ENCODE results near the gene DAZL.

DNA sequence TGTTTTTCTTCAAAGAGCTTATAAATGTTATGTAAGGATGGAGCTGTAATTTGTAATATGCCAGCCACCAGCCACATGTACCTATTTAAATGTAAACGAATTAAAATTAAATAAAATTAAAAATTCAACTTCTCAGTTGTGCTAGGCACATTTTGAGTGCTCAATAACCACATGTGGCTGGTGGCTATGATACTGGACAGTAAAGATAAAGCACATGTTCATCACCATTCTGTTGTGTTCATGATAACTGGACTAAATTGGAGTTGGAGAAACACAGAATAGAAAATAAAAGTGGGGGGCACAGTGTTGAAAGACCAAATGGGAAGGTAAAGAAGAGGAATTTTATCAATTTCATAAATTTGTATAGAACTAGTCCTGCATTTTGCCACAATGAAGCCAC, 49.8 kb upstream of the DAZL start:
- TF ChIP-seq, protein P1, sequence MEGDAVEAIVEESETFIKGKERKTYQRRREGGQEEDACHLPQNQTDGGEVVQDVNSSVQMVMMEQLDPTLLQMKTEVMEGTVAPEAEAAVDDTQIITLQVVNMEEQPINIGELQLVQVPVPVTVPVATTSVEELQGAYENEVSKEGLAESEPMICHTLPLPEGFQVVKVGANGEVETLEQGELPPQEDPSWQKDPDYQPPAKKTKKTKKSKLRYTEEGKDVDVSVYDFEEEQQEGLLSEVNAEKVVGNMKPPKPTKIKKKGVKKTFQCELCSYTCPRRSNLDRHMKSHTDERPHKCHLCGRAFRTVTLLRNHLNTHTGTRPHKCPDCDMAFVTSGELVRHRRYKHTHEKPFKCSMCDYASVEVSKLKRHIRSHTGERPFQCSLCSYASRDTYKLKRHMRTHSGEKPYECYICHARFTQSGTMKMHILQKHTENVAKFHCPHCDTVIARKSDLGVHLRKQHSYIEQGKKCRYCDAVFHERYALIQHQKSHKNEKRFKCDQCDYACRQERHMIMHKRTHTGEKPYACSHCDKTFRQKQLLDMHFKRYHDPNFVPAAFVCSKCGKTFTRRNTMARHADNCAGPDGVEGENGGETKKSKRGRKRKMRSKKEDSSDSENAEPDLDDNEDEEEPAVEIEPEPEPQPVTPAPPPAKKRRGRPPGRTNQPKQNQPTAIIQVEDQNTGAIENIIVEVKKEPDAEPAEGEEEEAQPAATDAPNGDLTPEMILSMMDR (IDR thresholded peaks at IDR 0.05): no peak
- no peak for TF ChIP-seq POLR2A (IDR thresholded peaks at IDR 0.05)
- TF ChIP-seq POLR2AphosphoS5 (IDR thresholded peaks at IDR 0.05): no peak

All from stomach (tissue), 4 donors.